ENCODE measurements around the gene WDFY4. TPM values are rescaled to one million over a fixed set of nuclear protein-coding genes. Genes with fewer than 3 reads are reported as not detected.

WDFY4 gene
- polyA plus RNA-seq, 4 donors, result 1.1 to 3.0 (median 2.0) TPM

GRCh38 chr10:48683868-48684267, 805 bp upstream of the WDFY4 start:
- no peak for DNase-seq (ENCODE audit: low read depth in 4 of 4, low spot score in 3 of 4)

DNA sequence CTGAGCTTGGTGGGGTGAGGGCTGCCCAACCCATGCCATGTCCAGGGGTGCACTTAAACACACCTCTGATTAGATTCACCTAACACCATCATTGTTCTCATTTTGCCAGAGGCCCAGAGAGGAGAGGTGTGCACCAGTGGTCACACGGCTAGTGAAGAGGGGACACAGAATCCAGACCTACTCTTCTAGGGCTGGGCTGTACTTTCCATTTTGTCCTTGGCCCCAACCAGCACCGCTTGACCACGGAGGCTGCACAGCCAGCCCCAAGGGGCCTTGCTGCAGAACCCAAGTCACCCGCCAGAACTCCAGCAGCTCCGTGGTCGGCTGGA, 246 bp upstream of the WDFY4 start:
- DNase-seq (ENCODE audit: low read depth in 4 of 4, low spot score in 3 of 4), result no peak

DNA sequence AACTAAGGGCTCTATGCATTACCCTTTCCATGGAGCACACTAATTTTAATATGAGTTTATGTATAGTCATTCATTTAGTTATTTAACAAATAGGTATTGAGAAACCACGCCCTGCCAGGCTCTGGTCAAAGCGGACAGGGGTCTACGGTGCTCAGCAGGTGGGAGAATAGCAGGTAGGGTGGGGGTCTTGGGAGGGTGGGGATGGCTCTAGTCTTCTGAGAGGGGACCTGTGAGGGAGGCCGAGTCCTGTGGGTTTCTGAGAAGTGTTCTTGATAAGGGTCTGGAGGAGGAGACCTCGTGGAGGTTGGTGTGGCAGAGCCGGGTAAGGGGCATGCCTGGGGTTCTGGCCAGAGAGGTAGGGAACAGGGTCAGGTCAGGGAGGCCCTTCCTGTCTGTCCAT, 1.1 kb downstream of the WDFY4 start:
- no peak for DNase-seq (ENCODE audit: low read depth in 4 of 4, low spot score in 3 of 4)

- no peak for DNase-seq (ENCODE audit: low read depth in 4 of 4, low spot score in 3 of 4)
Observed at GRCh38 chr10:48690791-48691660, 6.4 kb downstream of the WDFY4 start.

GRCh38 chr10:48691812-48692528, 7.3 kb downstream of the WDFY4 start:
- no peak for DNase-seq (ENCODE audit: low read depth in 4 of 4, low spot score in 3 of 4)

- DNase-seq (ENCODE audit: low read depth in 4 of 4, low spot score in 3 of 4), result no peak
Observed at GRCh38 chr10:48692748-48693147, 8.1 kb downstream of the WDFY4 start.

GRCh38 chr10:48693206-48693605, 8.5 kb downstream of the WDFY4 start:
- DNase-seq (ENCODE audit: low read depth in 4 of 4, low spot score in 3 of 4), result no peak

DNA sequence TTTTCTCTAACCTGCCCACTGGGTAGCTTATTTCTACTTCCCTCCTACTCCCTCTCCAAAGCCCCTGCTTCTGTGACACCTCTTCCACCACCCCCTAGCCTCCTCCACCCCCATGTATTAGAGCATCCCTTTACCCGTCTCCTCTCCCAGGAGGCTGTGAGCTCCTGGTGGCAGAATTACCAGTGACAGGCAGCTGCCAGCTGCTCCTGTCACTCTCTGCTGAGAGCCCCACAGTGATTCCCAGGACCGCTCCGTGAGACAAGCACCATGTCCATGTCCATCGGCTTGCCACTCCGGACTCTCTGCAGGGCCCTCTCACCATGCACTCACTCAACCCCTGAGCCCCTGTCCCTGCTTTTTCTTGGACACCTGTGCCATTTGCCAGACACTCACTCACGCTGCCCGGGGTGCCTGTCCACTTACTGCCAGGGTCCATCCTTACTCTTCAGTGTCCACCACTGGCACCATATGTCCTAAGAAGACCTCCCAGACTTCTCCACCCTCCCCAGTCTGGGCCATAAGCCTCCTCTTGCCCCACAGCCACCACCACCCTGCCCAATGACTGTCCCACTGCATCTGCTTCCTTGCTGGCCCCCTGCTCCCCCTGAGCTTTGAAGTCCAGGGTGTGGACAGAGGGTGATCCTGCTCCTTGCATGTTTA, 9.8 kb downstream of the WDFY4 start:
- no peak for DNase-seq (ENCODE audit: low read depth in 4 of 4, low spot score in 3 of 4)

DNA sequence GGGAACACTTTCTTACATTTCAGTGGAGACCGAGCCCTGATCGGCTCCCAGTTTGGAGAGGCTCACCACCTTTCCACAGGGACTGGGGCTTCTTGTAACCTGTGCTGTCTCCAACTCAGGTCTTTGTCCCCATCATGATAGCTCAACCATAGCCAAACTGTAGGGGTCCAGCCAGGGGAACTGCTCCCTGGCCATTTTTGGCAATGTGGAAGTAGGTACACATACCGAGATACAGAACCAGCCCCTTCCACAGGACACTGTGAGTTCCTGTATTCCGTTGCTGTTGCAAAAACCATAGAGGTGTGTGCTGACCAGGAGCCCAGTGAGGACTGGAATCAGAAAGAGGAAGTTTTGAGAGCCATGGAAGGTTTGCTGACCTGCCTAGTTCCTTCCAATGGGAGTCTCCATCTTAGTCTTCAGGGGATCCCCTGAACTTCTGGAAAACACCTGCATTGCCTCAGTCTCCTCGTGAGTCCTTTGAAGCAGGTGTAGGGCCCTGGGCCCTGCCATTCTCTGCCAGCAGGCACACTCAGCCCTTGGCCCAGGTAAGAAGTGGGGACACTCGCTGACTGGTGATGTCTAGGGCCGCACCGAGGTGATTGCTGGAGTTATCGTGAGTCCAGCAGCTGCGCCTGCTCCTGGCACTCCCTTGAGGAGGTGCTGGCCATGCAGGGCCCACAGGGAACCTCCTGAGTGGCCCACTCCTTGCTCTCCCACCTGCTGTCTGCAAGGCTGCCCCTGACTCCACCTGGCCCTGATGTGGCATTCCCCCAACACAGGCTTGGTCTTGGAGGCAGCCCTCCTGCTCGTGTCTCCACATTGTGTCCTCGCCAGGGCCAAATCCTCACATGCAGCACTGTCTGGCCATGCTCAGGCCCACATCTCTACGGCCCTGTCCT, 11.2 kb downstream of the WDFY4 start:
- DNase-seq (ENCODE audit: low read depth in 4 of 4, low spot score in 3 of 4), result no peak

DNA sequence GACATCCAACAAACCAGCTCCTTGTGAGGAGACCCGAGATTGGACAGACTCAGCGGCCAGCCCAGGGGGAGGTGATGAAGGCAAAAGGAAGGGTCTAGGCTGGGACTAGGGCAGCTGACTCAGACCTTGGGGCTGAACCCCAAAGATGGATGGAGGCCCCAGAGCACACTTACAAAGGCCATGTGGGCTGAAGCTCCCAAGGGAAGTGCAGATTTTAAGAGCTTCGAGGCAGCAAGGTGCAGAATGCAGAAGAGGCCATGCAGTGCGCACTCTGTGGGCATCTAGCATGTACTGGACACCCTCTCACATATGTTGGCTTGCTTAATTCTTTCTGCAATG, 11.8 kb downstream of the WDFY4 start:
- no peak for DNase-seq (ENCODE audit: low read depth in 4 of 4, low spot score in 3 of 4)

DNA sequence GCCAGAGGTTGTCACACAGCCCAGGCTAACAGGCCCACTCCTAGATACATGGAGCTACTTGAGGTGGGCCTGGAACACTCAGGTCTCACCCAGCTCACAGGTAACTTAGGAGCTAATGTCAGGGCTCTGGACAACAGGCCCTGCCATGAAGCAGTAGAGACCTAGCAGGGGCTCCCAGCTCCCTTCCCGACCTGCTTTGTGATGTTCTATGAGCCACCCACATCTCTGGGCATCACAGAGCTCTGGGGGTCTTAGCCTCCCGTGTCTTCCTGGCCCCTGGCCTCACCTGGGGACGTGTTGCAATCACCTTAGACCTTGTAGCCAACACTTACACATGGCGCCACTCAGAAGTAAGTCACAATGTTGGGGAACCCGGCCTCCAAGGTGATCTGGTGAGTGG, 12.4 kb downstream of the WDFY4 start:
- DNase-seq (ENCODE audit: low read depth in 4 of 4, low spot score in 3 of 4), result no peak

GRCh38 chr10:48697821-48698764, 13.4 kb downstream of the WDFY4 start:
- no peak for DNase-seq (ENCODE audit: low read depth in 4 of 4, low spot score in 3 of 4)

GRCh38 chr10:48699011-48699627, 14.4 kb downstream of the WDFY4 start:
- no peak for DNase-seq (ENCODE audit: low read depth in 4 of 4, low spot score in 3 of 4)

DNA sequence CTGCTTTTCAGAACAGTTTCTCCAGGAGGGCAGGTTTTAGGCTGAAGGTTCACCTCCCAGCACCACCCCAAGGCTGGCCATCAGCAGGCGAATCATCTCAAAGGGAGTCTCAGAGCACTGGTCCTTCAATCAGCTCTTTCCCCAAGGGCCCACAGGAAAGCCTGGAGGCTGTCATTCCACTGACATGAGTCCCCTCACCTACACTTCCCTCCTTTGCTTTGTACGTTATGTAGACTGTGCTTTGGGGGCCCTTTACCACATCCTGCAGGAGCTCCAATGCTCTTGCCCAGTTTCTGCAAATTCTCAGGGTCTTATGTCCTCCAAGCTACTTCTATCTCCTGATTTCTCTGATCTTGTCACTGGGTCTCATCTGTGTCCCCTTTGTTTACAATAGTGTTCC, 15.4 kb downstream of the WDFY4 start:
- no peak for DNase-seq (ENCODE audit: low read depth in 4 of 4, low spot score in 3 of 4)

- DNase-seq (ENCODE audit: low read depth in 4 of 4, low spot score in 3 of 4), result no peak
Observed at GRCh38 chr10:48700493-48700892, 15.8 kb downstream of the WDFY4 start.

GRCh38 chr10:48701139-48701901, 16.6 kb downstream of the WDFY4 start:
- no peak for DNase-seq (ENCODE audit: low read depth in 4 of 4, low spot score in 3 of 4)

DNA sequence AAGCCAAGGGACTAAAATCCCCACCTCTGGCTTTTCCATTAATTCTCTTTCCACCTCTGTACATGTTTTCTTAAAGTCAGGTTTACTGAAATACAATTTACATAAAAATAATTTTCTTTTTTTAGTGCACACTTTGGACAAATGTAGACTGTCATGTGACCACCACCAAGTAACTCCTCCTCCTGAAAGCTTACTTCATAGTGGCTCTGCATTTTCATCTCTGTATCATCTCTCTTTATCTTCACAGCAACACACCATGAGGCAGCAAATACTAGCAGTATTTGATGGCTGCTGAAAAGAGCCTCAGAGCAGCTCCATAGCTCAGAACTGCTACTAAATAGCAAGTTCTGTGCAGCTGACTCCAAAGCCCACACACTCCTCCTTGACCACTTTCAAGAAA, 17.3 kb downstream of the WDFY4 start:
- DNase-seq (ENCODE audit: low read depth in 4 of 4, low spot score in 3 of 4), result no peak

DNA sequence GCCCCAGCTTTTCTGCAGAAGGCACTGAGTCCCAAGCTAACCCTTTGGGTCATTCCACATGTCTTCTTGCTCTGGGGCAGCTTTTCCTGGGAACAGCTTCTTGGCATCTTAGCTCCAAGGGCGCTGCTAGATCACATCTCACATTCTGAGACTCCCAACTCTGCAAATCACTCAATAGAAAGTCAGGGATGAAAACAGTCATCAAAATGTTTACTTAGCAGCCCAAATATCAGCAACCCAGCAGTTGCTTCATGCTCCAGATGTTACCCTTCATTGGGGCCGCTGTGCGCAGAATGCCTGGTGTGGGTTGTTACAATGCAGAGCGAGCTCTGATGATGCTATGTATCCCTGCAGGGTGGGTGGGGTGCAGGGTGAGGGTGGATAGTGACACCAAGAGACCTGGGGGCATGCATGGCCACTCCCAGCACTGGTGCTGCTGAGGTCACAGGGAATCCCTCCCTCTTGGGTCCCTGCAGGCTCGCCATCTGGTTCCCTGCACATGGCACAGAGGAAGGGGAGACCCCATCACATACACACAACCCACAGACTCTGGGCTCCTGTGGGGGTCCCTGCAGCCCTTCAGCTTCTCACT, 19.0 kb downstream of the WDFY4 start:
- no peak for DNase-seq (ENCODE audit: low read depth in 4 of 4, low spot score in 3 of 4)
